Body of pancreas (tissue), 4 donors: Measurements from ENCODE around the gene CCDC33. TPM values are rescaled to one million over a fixed set of nuclear protein-coding genes. Genes with fewer than 3 reads are reported as not detected.

Experiments used
- ATAC-seq: fragments of 150-250 bp; one replicate; pipeline ENCODE4 v1.9.1; 2016
- DNase-seq, 4 donors: peaks; one replicate each; pipeline ENCODE4 v3.0.0-alpha.2; 2019
- H3K27ac ChIP-seq, 4 donors: fragments of 200-600 bp; sonication (generic); 1 replicate in 3 of 4; 2 replicates in 1 of 4; pipeline versions ENCODE4 v1.5.1 to v1.6.1; 2016 to 2019; ENCODE audit warnings: mild to moderate bottlenecking in 1 of 4, mixed read lengths in 1 of 4, moderate library complexity in 1 of 4
- H3K27me3 ChIP-seq, 2 donors: fragments of 200-600 bp; sonication (generic); one replicate each; pipeline ENCODE4 v1.6.0; 2016; ENCODE audit warnings: mild to moderate bottlenecking in 1 of 2
- H3K36me3 ChIP-seq, 2 donors: fragments of 200-600 bp; sonication (generic); replicated peaks in 1 of 2; 2 replicates each; pipeline ENCODE4 v1.5.1; 2016; ENCODE audit warnings: low read depth in 2 of 2; ENCODE audit not compliant: insufficient read depth in 1 of 2
- H3K4me1 ChIP-seq: fragments of 200-600 bp; sonication (generic); one replicate; pipeline ENCODE4 v1.6.0; 2016
- H3K4me3 ChIP-seq, 2 donors: fragments of 200-600 bp; sonication (generic); 1 replicate in 1 of 2; 2 replicates in 1 of 2; pipeline ENCODE4 v1.5.1; 2016 to 2019
- H3K9me3 ChIP-seq, 3 donors: fragments of 200-600 bp; sonication (generic); 1 replicate in 2 of 3; 2 replicates in 1 of 3; pipeline ENCODE4 v1.5.1; 2016
- POLR2A ChIP-seq, 3 donors: fragments of 450-650 bp; IDR thresholded peaks; one replicate each; pipeline ENCODE4 v1.6.1; 2016; ENCODE audit warnings: antibody characterized with exemption in 3 of 3, mild to moderate bottlenecking in 2 of 3
- WGBS, 2 donors: methylation state at CpG; one replicate each; pipeline ENCODE4 v1.1.5; 2017; 5-methylcytosine and 5-hydroxymethylcytosine counted together
- intact Hi-C: fragments of 100-400 bp; cut with DNase I; formaldehyde crosslinking; loops from one replicate; pipeline ENCODE4 v1.15.1; 2023
- total RNA-seq, 2 donors: library from RNA; depleted of rRNA; stranded (reverse); fragments of >200 nt; gene quantifications; one replicate each; pipeline ENCODE4 v1.1.0, GENCODE V29; 2016
- TF ChIP-seq, protein P1 (sequence below), 7 experiments: fragments of 450-650 bp in 4 of 7; fragments of 200-600 bp in 3 of 7; sonication (generic) in 3 of 7; IDR thresholded peaks; one replicate each; pipeline ENCODE4 v1.5.1; 2016 to 2019; ENCODE audit warnings: antibody characterized with exemption in 7 of 7

The CCDC33 gene
- total RNA-seq, 2 donors from 2014 or later = not detected

GRCh38 chr15:74233373-74233772 is 2.8 kb upstream of the CCDC33 start:
- ATAC-seq (no peak), DNase-seq (no peak)
- Histone ChIP-seq H3K27ac (no peak overlapping the region), H3K4me3 (no peak overlapping the region), H3K4me1 (peaks cover 5% of the 10 kb centered on the region), H3K27me3 (no peaks in the 10 kb centered on the region), H3K36me3 (no peaks in the 10 kb centered on the region), H3K9me3 (no peaks in the 10 kb centered on the region)
- intact Hi-C loops = no loop called here
- no peak for TF ChIP-seq POLR2A (IDR thresholded peaks at IDR 0.05)
- TF ChIP-seq, protein P1, sequence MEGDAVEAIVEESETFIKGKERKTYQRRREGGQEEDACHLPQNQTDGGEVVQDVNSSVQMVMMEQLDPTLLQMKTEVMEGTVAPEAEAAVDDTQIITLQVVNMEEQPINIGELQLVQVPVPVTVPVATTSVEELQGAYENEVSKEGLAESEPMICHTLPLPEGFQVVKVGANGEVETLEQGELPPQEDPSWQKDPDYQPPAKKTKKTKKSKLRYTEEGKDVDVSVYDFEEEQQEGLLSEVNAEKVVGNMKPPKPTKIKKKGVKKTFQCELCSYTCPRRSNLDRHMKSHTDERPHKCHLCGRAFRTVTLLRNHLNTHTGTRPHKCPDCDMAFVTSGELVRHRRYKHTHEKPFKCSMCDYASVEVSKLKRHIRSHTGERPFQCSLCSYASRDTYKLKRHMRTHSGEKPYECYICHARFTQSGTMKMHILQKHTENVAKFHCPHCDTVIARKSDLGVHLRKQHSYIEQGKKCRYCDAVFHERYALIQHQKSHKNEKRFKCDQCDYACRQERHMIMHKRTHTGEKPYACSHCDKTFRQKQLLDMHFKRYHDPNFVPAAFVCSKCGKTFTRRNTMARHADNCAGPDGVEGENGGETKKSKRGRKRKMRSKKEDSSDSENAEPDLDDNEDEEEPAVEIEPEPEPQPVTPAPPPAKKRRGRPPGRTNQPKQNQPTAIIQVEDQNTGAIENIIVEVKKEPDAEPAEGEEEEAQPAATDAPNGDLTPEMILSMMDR (IDR thresholded peaks at IDR 0.05) = no peak
- 49 to 73% methylated on average over 4 to 6 of the region's 6 CpGs for WGBS, 2 donors

- peaks cover 5% of the 10 kb centered on the region for H3K4me1 ChIP-seq
- H3K9me3 ChIP-seq = no peaks in the 10 kb centered on the region
- no peak overlapping the region for H3K27ac ChIP-seq
- no peaks in the 10 kb centered on the region for H3K27me3 ChIP-seq
- ATAC-seq = no peak
- 85 to 93% methylated on average over 3 of the region's 3 CpGs for WGBS, 2 donors
- no peak overlapping the region for H3K4me3 ChIP-seq
- H3K36me3 ChIP-seq = no peaks in the 10 kb centered on the region
- TF ChIP-seq, protein P1 (IDR thresholded peaks at IDR 0.05) = no peak
- TF ChIP-seq POLR2A (IDR thresholded peaks at IDR 0.05) = no peak
- no peak for DNase-seq
- intact Hi-C loops = no loop called here
These were observed 2.1 kb upstream of the CCDC33 start for GRCh38 chr15:74233851-74234597.

DNA sequence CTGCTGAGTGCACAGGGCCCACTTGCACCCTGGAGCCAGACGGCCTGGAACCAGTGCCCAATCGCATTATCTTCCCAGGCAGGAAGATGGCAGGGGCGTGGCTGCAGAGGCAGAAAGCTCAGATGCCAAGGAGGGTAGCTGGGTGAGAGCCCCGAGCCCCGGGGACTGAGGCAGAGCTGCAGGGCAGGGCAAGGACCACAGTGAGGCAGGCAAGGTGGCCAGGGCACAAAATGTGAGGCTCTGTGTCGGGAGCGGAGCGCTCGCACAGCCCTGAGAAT is 1.6 kb upstream of the CCDC33 start:
- WGBS, 2 donors = 80 to 84% methylated on average over 7 to 9 of the region's 9 CpGs
- Histone ChIP-seq H3K27me3 (no peaks in the 10 kb centered on the region), H3K4me3 (no peak overlapping the region), H3K9me3 (no peaks in the 10 kb centered on the region), H3K27ac (no peak overlapping the region), H3K4me1 (peaks cover 9% of the 10 kb centered on the region), H3K36me3 (no peaks in the 10 kb centered on the region)
- DNase-seq (no peak), ATAC-seq (no peak)
- TF ChIP-seq, protein P1 (IDR thresholded peaks at IDR 0.05) = no peak
- no peak for TF ChIP-seq POLR2A (IDR thresholded peaks at IDR 0.05)
- intact Hi-C loops = no loop called here

GRCh38 chr15:74239051-74239705 is 3.1 kb downstream of the CCDC33 start:
- no peak for DNase-seq
- 54 to 69% methylated on average over 5 to 6 of the region's 6 CpGs for WGBS, 2 donors

More at GRCh38 chr15:74239051-74239705, 3.1 kb downstream of the CCDC33 start:
- Histone ChIP-seq H3K4me3 (no peak overlapping the region), H3K4me1 (peaks cover 31% of the 10 kb centered on the region), H3K36me3 (no peaks in the 10 kb centered on the region), H3K9me3 (no peaks in the 10 kb centered on the region), H3K27ac (peak overlapping the region in 2 of 4 donors; percentile 13 to 71), H3K27me3 (no peaks in the 10 kb centered on the region)
- no peak for TF ChIP-seq POLR2A (IDR thresholded peaks at IDR 0.05)
- TF ChIP-seq, protein P1 (IDR thresholded peaks at IDR 0.05) = no peak
- no peak for ATAC-seq
- intact Hi-C loops = no loop called here
